Activated naive CD8-positive, alpha-beta T cell treated with anti-CD3 and anti-CD28 coated beads, Interleukin-2, amount 50 U/mL, for 16 hours (primary cell): Measurements from ENCODE around the gene RRP9.
"Not testable (repeated sequence)": the region's sequence is repeated elsewhere in the genome, so short reads cannot be mapped to it uniquely, and the experiment has no call there.

Experiments used
- DNase-seq: peaks from one replicate; pipeline ENCODE4 v3.0.0-alpha.2; 2020; ENCODE audit warnings: low read depth, low spot score

The RRP9 gene

GRCh38 chr3:51941798-51942602 lies at the start of gene RRP9, which contains the start of gene PARP3:
RRP9 (minus strand) TSS chr3:51941904; CDS start chr3:51941867, 37 bp downstream.
PARP3 (plus strand) TSS chr3:51942363; CDS start chr3:51943356, 993 bp downstream.
- DNase-seq: peak; percentile 100

- DNase-seq: not testable (repeated sequence)
Measured at GRCh38 chr3:51990501-51990971, 48.8 kb upstream of the RRP9 start.

GRCh38 chr3:51988286-51989146 lies 46.8 kb upstream of the RRP9 start:
- DNase-seq: no peak

- no peak for DNase-seq
Measured at GRCh38 chr3:51987568-51987967, 45.9 kb upstream of the RRP9 start.

GRCh38 chr3:51986010-51986947 lies 44.6 kb upstream of the RRP9 start:
- DNase-seq: no peak

- DNase-seq: no peak
Measured at GRCh38 chr3:51985063-51985462, 43.4 kb upstream of the RRP9 start.

- DNase-seq: no peak
Measured at GRCh38 chr3:51984269-51984647, 42.6 kb upstream of the RRP9 start.

GRCh38 chr3:51983578-51984268 lies 42.0 kb upstream of the RRP9 start:
- no peak for DNase-seq

- DNase-seq: peak; percentile 52
Measured at GRCh38 chr3:51982838-51983577, 41.3 kb upstream of the RRP9 start, which contains the start of gene ACY1. ACY1 (plus strand) TSS chr3:51983535; CDS start chr3:51984065, 530 bp downstream.

- DNase-seq: no peak
Measured at GRCh38 chr3:51982352-51982837, 40.7 kb upstream of the RRP9 start.

GRCh38 chr3:51980253-51980652 lies 38.5 kb upstream of the RRP9 start:
- DNase-seq: no peak

- no peak for DNase-seq
Measured at GRCh38 chr3:51978143-51978502, 36.4 kb upstream of the RRP9 start.

- DNase-seq: no peak
Measured at GRCh38 chr3:51977446-51978142, 35.9 kb upstream of the RRP9 start.

- no peak for DNase-seq
Measured at GRCh38 chr3:51975852-51976549, 34.3 kb upstream of the RRP9 start.

GRCh38 chr3:51974963-51975851 lies 33.5 kb upstream of the RRP9 start, which contains the start of gene ABHD14A:
ABHD14A (plus strand) TSS chr3:51975064; CDS start chr3:51975136, 72 bp downstream.
- DNase-seq: peak; percentile 30

GRCh38 chr3:51974277-51974962 lies 32.7 kb upstream of the RRP9 start:
- DNase-seq: no peak

GRCh38 chr3:51971350-51971749 lies 29.6 kb upstream of the RRP9 start:
- DNase-seq: no peak
